NCI-H2196 (cell line): Measurements from ENCODE around the gene SAMD8.
"Not testable (repeated sequence)": the region's sequence is repeated elsewhere in the genome, so short reads cannot be mapped to it uniquely, and the experiment has no call there.

ENCODE experiments used
- DNase-seq: peaks from one replicate; lab custom pipeline; 2025; ENCODE audit not compliant: unreplicated experiment; lab: John Stamatoyannopoulos, UW

The SAMD8 gene

DNA sequence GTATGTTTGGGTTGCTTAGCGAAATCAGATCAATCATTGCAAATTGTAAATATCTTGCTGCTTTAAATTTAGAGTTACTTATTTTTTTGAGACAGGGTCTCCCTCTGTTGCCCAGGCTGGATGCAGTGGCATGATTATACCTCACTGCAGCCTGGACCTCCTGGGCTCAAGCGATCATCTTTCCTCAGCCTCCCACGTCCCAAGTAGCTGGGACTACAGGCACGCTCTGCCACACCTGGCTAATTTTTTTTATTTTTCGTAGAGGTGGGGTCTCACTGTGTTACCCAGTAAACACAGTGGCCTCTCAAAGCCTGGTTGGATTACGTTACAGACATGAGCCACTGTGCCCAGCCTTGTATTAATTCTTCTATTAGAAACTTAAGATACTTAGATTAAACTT, 100.9 kb downstream of the SAMD8 start:
- no peak for DNase-seq

DNA sequence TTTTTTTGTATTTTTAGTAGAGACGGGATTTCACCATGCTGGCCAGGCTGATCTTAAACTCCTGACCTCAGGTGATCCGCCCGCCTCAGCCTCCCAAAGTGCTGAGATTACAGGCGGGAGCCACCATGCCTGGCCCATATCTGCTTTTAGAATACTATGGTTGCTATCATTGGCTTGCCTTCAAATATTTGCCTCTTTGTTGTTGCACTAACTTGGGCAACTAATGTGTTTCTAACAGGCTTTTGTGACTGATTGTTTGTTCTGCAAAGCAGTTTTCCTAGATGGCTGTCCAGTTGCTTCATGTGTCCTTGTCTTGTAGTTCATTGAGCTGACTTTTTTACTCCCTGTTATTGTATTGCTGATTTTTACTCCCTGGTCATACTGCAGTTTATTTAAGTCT, 108.8 kb downstream of the SAMD8 start:
- no peak for DNase-seq

DNA sequence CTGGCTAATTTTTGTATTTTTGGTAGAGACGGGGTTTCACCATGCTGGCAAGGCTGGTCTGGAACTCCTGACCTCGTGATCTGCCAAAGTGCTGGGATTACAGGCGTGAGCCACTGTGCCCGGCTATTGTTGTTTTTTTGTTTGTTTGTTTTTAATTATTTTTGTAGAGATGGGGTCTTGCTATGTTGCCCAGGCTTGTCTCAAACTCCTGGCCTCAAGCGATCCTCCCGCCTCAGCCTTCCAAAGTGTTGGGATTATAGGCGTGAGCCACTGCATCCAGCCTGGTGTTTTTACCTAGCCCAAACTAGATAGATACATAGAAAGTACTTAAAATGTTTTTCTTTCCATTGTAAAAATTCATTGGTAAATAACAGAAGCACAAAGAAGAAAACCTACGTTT, 110.0 kb downstream of the SAMD8 start:
- not testable (repeated sequence) for DNase-seq

GRCh38 chr10:75223507-75223906, 112.1 kb downstream of the SAMD8 start:
- no peak for DNase-seq

DNA sequence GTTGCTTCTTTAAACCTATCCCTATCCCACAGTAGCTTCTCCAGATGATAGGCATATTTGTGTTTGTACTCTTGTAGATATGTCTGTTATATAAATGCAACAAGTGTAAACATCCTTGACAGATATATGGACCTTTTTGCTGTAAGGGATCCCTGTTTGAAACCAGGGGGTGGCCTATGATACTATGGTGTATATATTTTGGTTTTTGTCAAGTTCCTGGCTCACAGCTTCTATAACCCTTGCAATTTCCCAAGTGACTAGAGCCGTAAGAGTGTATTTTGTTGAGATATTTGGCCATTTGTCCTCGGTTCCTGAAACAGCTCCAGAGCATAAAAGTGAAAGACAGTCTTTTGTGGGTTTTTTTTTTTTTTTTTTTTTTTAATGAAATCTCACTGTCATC, 114.6 kb downstream of the SAMD8 start:
- no peak for DNase-seq

DNA sequence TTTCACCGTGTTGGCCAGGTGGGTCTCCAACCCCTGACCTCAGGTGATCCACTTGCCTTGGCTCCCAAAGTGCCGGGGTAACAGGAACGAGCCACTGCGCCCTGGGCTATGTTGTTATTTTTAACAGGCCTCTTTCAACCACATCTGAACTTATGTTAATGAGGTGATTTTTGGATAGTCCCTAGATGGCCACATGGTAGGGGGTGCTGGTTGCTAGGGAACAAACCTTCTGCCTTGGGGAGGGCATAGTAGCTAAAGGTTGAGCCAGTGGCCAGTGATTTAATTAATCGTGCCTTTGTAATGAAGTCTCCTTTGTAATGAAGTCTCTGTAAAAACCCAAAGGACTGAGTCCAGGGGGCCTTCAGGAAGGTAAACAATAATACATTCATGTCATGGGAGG, 115.2 kb downstream of the SAMD8 start:
- DNase-seq = no peak

DNA sequence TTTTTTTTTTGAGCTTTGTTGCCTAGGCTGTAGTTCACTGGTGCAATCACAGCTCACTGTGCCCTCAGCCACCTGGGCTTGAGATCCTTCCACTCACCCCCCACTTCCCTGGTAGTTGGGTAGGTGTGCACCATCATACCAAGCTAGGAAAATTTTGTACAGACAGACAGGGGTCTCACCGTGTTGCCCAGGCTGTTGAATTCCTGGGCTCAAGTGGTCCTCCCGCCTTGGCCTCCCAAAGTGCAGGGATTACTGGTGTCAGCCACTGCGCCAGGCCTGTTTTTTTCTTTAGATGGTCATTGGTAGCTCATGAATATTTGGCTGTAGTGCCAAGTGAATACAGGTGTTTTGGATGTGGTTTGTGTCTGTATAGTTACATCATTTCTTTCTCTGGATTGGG, 116.8 kb downstream of the SAMD8 start:
- no peak for DNase-seq

DNA sequence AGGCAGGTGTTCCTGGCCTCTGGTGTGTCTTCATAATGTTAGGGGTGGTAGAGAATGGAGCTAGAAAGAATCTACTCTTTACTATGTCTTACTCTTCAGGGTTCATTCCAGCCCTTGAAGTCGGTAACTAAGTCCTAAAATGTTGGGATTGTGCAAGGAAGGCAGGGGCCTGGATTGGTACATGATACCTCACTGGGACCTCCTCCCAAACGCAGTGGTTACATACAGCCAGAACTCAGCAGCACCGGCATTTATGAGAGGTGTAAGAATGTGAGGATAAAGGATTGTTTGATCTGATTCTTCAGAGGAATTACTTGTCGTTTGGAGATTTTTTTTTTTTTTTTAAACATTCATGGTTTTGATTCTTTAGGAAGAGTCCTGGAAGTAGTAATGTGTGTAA, 117.4 kb downstream of the SAMD8 start:
- no peak for DNase-seq

- DNase-seq = no peak
These were observed 118.5 kb downstream of the SAMD8 start for GRCh38 chr10:75229971-75230370.

DNA sequence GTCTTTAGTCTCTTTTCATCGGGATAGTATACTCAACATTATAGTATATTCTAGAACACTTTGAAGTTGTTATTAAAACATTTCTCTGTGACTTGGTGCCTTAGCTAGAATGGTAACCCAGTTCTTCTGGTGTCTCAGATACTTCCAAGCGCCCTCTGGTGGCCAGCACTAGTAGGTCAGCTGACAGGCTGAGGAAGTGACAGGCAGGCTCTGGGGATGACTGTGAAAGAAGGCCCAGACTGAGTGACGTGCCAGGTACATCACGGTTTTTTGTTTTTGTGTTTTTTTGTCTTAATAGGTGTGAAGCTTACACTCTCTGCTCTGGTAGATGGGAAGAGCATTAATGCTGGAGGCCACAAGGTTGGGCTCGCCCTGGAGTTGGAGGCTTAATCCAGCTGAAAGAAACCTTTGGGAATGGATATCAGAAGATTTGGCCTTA, 119.2 kb downstream of the SAMD8 start:
- DNase-seq = peak; percentile 92
